Measurements from ENCODE around the gene PTPRZ1.

- TF ChIP-seq CTCF (IDR thresholded peaks at IDR 0.05) (no peak), POLR2A (IDR thresholded peaks at IDR 0.05) (no peak)
Measured at GRCh38 chr7:121871188-121871587, 1.8 kb upstream of the PTPRZ1 start.
